GM19455 (cell line): ENCODE results near the gene PDE4D.

Experiments used
- ATAC-seq: cut with Tn5 transposase; IDR thresholded peaks from one replicate; pipeline ENCODE4 v1.9.1; 2021; ENCODE audit not compliant: unreplicated experiment

The PDE4D gene

DNA sequence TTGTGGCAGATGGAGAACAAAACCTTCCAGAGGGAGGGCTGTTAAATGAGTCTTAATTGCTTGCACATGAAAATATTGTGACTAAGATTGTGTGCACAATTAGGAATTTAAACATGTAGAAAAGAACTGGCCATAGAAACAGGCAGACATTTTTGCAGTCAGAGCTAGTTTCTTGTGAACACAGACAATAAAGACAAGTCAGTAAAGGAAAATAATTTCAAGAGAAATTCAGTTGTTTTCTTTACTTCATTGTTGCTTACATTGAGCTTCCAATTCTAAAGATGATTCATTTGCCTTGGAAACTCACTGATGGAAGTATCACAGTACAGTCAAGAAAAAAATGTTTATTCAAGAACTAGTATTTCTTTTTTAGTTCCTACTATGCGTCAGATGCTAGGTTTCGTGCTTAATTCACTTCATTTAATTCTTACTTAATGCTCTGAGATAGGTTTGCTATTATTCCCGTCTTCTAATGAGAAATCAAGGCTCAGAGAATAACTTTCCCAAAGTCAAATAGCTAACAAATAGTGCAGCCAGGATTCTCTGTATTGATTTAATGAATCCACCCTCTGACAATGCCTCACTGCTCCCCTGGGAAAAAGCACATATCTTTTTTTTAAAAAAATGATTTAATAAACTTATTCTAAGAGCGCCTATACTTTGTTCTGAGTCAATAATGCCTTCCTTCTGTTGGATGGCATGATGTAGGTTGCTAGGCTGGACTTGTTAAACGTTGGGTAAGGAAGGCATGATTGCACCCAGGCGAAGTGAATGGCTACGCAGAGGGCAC is 729.3 kb downstream of the PDE4D start:
- no peak for ATAC-seq

DNA sequence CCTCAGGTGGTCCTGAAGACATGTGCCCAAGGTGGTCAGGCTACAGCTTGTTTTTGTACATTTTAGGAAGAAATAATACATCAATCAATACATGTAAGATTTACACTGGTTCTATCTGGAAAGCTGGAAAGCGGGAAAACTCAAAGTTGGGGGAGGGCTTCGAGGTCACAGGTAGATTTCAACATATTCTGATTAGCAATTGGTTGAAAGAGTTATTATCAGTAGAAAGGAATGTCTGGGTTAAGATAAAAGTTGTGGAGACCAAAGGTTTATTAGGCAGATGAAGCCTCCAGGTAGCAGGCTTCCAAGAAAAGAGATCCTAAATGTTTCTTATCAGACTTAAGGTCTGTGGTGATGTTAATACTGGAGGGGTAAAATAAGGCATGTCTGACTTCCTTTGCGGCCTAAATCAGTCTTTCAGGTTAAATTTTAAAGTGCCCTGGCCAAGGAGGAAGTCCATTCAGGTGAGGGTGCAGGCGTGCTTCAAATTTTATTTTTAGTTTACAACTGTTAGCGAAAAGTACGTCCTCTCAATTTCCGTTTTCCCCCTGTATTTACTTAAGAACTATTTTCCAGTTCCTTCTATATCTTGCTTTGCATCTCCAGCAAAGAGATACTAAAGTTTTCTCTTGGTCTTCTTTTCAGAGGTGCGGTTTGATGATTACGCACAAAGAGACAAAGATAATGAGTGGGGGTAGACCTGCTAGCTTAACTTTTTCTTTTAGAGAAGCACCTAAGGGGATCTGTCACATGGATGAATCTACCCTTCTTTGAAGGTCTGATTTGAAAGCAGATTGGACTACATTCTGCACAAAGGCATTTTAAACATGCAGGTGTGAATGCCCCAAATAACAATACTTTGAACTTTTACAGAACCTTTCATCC is 732.1 kb downstream of the PDE4D start:
- ATAC-seq, result no peak

DNA sequence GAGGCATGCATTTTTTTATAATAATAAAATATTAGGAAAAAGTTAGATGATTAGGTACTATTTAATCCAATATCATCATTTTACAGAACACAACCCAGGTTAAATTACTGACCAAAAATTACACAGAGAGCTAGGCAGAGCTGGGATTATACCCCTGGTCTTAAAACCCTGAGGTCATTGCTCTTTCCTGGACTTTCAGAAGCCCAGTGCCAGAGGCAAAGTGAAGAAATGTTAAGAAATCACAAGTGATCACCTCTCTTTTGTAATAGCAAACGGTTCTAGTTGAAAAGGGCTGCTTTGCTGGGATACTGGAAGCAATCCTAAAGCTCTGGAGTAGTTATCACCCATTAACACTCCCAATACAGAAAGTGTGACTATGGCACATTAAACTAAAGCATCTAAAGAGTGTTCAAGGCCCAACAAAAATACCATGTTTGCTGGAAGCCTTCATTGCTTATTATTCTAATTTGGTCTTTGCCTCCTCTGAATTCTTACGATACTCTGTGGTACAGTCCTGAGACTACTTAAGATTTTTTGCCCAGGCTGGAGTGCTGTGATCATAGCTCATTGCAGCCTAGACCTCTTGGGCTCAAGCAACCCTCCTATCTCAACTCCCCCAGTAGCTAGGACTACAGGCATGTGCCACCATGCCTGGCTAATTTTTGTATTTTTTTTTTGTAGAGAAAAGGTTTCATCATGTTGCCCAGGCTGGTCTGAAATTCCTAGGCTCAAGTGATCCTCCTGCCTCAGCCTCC is 734.7 kb downstream of the PDE4D start:
- ATAC-seq, result no peak

DNA sequence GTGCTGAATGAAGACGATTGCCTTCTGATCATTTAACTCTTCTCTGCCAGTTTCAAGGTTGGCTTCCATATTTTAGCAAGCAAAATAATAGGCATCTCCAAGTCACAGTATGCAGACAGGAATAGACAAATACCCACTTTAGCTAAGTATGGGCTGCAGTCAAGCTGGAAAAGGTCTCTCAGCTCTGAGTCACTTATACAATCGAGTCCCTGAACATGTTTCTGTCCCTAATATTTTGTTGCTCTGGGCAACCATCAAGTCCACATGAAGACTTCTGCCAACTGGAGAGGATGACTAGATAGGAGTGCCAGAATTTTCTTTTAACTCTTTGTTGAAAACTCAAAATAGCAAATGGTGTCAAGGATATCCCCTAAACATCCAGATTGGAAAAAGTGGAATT is 735.4 kb downstream of the PDE4D start:
- ATAC-seq, result no peak

DNA sequence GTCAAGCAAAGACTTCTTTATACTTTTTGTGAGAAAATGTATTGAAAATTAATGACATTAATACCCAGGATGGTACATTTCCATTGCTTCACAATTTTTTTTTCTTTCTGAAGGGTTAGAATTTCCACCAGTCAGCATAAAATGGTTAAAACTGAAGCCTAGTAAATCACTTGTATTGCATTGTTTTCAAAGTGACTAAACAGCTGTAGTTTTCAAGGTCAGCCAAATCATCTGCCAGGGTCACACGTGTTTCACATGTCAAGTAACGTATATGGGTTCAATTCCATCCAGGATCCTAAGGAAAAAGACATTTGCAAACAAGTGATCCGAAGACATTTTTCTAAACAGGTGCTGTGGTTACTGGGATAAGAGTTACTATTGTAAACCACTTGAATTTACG is 736.5 kb downstream of the PDE4D start:
- ATAC-seq, result no peak

DNA sequence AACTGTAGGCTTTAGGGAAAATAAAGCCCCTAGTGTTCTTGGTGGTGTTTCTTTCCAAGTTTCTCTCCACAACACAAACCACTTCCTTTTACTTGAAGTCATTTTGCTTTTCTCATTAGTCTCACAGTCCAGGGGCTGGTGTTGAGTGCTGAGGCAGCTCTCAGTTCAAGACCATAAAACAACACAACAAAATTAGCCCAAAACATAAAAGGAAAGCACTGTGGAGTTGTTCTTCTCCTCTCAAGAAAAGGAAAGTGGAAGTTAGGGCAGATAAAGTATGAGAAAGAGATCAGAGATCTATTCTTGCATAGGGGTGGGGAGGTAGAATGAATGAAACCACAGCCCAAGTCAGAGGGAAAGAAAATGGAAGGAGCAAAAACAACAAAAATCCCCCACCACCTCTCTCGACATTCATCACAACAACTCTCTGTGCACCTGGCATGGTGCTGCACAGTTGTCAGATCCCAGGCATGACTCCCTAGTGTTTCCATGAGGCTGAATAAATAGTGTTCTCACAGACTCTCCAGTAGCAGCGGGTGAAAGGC is 740.8 kb downstream of the PDE4D start:
- ATAC-seq, result no peak

DNA sequence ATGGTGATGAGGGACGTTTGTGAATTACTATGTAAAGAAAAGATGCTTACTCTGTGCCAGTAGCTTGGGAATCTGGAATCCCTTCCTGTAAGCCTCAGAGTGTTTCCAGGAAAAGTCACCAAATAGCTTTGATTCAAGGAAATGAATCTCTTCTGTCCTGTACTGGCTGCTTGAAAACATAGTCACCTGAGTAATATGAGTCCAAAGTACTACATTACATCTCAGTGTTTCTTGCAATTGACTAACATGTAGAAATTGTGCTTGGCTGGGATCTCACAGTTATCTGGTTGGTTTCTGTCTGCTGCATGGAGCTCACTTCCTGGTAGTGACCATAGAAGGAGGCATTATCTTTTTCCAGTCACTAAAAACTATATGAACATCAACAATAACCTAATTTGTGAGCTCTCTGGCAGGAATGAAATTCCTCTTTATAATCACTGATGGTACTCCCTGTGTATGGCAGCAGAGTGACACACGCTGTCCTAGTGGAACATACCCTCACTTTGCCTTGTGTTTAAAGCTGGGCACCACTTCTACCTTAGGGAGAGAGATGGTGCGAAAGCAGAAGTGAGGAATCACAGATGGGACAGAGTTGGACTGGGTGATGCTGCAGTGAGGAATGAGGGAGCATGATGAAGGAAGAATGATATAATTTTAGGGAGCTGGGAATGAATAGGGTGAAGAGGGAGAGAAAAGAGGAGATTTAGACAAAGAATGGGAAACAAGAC is 742.2 kb downstream of the PDE4D start:
- ATAC-seq, result no peak

DNA sequence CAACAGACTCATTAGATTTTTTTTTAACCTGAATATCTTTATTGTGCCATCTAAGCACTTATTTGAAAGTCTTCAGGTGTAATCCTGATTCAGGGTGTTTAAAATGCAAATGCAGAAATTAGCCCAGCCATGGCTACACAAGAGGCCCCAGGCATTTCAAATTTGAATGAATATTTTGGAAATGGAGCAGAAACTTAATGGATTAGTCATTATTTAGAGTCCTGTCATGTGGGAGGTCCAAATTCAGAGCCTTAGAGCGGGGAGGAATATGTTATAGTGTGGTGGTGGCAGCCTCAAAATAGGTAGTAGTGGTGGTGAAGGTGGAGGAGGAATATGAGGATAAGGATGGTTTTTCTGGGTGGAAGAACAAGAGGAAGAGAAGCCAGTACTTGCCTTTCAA is 743.7 kb downstream of the PDE4D start:
- no peak for ATAC-seq

DNA sequence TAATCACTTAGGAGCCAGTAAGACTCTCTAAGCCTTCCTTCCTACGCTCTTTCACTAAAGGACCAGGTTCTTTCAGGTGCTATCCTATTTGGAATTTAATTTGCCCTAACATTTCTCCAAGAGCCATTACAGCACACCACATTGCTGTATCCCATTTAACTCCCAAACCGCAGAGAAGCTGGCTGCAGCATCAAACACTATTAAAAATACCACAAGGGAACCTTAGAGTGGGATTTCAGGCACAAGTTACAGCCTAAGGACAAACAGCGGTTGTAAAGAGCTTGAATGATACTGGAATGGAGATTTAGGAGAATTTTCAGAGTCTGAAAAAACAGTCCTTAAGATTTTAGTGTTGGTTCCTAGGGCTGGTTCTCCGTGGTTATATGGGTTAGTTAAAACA is 744.3 kb downstream of the PDE4D start:
- ATAC-seq, result no peak

DNA sequence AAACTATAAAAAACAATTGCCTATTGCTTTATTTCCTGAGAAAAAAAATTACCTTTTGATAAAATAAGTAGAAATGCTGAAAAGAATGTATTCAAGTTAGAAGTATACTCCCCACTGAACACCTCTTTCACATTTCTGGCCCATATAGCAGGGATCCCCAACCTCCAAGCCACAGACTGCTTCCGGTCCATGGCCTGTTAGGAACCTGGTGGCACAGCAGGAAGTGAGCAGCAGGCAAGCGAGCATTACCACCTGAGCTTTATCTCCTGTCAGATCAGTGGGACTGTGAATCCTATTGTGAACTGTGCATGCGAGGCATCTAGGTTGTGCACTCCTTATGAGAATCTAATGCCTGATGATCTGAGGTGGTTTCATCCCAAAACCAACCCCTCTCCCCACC is 746.8 kb downstream of the PDE4D start:
- ATAC-seq, result no peak

DNA sequence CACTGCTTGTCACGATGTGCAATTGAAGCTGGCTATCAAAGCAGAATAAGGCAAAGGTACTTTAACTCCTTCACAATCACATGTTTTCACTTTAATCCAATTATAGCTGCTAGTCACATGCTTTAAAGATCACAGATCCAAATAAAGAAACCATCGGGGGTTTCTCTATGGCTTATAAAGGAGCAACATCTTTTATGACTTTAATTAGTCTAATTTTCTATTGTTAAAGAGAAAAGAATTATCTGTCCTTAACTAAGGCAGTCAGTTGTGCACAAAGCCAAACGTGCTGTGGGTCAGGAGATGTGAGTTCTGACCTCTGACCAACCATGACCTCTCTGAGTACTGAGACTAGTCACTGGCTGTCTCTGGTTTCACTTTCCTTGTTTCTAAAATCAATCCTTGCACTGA is 749.6 kb downstream of the PDE4D start:
- ATAC-seq, result peak; percentile 91

DNA sequence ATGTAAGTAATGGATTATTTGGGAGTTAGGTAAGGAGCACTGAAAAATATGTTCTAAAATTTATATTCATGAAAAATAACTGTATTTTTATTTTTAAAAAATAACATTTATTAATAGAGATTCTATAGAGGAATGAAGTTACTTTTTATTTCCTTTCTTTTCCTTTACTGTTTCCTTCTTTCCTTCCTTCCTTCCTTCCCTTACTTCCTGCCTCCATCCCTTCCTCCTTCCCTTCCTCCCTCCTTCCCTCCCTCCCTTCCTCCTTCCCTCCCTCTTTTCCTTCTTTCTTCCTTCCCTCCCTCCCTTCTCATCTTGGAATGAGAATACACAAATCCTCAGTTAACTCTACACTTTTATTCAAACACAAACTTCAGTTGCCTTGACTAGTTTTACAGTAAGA is 750.6 kb downstream of the PDE4D start:
- no peak for ATAC-seq

DNA sequence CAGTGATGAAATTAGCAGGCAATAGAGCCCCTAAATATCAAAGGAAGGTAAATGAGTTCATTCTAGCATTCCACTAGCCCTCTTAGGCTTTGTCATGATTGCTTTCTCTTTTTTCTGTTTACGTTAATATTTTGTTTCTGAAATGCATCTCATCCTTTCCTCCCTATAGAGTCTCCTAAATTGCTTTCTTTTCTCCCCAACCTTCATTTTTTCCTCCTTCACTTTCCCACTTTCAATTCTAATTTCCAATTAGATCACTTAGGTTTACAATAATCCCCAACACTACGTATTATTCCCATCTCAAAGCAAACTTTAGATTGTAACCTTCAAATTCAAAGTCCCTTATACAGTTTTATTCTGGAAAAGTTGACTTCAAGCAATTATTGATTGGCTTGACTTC is 751.4 kb downstream of the PDE4D start:
- no peak for ATAC-seq

DNA sequence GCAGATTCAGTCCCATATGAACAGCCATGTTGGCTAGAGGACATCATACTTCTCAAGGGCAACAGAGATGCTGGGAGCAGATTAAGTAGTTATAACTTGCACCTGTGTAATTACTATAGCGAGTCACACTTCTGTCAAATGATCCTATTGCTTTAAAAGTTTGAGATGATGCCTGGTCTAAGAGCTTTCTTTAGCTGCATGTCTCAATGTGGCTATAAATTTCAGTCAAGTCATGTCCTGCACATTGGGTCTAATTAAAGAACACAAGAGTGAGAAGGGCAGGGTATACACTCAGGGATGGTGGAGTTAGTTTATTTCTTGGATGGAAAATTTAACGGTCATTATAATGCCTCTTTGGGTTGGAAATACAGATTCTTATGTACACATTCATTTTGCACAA is 753.4 kb downstream of the PDE4D start:
- no peak for ATAC-seq

DNA sequence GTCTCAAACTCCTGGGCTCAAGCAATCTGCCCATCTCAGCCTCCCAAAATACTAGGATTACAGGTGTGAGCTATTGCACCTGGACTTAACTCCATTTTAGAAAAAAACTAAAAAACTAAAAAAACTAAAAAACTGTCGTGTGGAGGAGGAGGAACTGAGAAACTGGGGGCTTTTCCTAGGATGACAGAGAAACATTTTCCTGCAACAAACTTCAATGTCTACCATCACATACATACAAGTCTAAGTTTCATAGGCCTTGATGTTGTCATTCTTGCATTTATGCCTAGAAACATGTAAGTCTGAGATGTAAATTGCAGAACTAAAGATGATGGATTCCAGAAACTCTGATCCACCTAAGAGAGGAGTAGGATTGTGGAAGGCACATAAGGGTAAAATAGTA is 753.8 kb downstream of the PDE4D start:
- ATAC-seq, result no peak

DNA sequence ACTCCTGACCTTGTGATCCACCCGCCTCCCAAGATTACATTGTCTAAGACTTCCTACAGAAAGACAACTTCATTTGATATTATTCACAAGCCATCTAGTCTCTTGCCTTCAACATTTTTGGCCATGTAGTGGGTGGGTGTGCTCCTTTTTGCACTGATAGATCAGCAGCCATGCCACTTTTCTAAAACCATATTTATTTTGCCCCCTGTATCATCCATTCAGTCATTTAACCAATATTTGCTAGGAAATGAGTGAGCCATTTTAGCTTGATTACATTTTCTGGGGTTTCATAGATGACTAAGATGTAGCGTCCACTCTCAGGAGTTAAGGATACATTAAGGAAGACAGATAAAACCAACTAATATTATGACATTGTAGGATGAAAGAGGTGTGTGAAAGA is 755.0 kb downstream of the PDE4D start:
- ATAC-seq, result no peak

DNA sequence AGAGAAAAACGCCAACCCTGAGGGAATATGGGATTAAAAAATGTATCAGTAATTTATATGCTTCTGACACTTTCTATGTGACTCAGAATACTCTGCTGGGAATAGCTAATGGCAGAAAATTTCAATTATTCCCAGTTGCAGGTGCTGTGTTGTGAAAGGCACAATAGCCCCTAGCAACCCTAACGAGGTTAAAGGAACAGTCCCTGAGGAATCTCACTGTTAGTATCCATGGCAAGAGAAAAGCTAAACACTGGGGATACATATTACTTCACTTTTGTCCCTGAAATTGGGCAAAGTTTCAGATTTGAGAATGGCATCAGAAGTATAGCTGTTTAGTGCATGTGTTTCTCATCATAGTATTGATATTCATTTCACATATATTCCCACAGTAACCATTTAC is 755.7 kb downstream of the PDE4D start:
- ATAC-seq, result no peak

DNA sequence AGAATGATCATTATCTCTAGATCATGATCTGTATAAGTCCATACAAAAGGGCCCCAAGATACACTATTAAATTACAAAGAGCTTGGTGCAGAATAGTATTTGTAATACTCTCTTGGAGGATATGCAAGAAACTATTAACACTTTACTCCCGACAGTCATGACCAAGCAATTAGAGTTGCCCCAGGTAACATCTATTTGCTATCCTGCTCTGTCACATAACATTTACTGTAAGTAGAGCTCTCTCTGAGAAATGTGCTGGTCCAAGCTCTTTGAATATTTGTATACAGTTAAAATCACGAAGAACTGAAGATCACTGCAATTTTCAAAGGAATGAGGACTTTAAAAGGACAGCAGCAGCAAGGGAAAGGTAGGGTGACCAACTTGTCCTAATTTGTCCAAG is 757.0 kb downstream of the PDE4D start:
- no peak for ATAC-seq

DNA sequence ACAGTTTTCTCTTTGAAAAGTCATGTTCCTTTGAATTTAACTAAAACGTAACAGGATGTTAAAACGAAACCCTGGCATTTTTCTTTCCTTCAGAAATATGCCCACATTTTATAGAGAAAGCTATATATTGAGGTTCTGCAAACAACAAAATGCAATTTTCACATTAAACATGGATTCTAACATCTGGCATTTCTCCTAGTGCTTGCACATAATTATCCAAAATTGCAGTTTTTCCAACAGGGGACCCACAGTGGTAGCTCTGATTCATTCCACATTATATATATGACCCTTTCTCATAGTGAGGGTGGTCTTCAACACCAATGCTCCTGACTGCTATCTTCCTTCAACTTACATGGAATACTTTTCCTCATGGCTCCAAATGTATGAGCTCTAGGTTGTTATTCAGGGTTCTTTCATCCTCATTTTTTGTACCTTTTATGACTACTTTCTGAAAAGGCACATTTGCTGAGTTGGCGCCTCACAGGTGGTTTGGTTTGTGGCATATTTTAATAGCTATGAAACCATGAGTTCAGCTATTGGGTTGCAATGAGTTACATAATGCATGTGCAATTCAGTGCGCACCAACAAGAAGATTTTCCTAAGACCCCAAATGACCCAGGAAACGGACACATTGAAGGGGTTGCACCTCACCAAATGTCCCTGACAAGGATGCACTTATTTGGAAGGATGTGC is 758.9 kb downstream of the PDE4D start:
- no peak for ATAC-seq

DNA sequence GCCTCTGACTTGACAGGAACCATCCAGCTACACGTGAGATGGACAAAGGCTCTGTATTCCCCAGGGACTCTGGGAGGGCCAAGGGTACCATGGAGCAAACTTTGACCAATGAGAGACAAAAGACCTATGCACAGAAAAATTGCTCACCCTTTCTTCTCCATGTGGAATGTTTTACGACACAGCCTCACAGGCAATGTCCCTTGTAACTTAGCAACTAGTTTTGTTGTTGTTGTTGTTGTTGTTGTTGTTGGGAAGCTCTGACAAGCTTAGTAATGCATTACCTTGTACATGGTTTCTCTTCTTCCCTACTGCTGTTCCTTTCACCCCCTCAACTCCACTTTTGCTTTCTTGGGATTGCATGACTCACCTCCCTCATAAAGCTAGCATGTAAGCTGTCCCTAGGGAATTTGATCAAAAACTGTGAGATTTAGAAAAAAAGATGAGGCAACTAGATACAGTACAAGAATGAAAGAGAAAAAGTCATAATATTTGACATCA is 759.7 kb downstream of the PDE4D start:
- ATAC-seq, result no peak
